ENCODE measurements around the gene CARMIL3.

Gene CARMIL3

DNA sequence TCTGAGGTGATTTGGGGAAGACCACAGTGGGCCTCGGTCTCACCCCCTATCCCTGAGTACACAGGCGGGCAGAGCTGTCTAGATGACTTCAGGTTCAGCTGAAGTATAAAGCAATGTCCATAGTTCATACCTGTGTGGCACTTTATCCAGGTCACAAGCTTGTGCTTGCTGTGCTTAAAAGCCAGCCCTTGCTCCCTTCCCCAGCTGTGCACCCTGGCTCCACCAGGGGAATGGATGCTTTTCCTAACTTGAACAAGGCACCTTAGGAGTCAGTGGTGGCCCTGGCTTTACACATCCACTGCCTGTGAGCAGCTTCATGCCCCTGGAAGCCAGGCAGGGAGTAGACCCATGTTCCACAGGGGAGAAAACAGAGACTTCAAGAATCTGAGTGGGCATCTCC, 5.5 kb downstream of the CARMIL3 start:
- Histone ChIP-seq H3K4me3 (ENCODE audit: low read depth, low read length) (no peak overlapping the region), H3K9ac (ENCODE audit: low read length) (no peak overlapping the region), H3K27me3 (ENCODE audit: control insufficient read depth, insufficient read depth, low read length) (peaks cover 20% of the 10 kb centered on the region; the same call in 1 of the 2 replicates), H3K4me1 (ENCODE audit: control insufficient read depth, insufficient read depth, low read length) (peaks cover 10% of the 10 kb centered on the region; the same call in 1 of the 2 replicates), H3K9me3 (ENCODE audit: control insufficient read depth, insufficient read depth, low read depth, low read length) (no peaks in the 10 kb centered on the region), H3K27ac (ENCODE audit: low read depth, low read length) (no peak overlapping the region), H3K36me3 (ENCODE audit: control insufficient read depth, insufficient read depth, low read length) (no peaks in the 10 kb centered on the region)

DNA sequence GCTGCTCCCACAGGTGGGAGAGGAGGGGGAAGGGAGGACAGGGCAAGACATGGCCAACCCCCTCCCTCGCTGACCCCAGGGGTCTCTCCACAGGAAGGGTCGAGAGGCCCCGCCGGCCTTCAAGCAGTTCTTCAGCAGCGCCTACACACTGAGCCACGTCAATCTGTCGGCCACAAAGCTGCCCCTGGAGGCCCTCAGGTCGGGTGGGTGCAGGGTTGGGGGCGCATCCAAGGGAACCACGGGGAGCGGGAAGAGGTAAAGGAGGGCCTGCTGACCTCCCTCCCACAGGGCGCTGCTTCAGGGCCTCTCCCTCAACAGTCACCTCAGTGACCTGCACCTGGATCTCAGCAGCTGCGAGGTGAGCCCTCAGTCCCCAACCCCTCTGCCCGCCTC, 6.1 kb downstream of the CARMIL3 start:
- H3K27ac ChIP-seq (ENCODE audit: low read depth, low read length) = no peak overlapping the region
- no peaks in the 10 kb centered on the region for H3K9me3 ChIP-seq (ENCODE audit: control insufficient read depth, insufficient read depth, low read depth, low read length)
- H3K27me3 ChIP-seq (ENCODE audit: control insufficient read depth, insufficient read depth, low read length) = peaks cover 16% of the 10 kb centered on the region; the same call in 1 of the 2 replicates
- H3K9ac ChIP-seq (ENCODE audit: low read length) = no peak overlapping the region
- no peaks in the 10 kb centered on the region for H3K36me3 ChIP-seq (ENCODE audit: control insufficient read depth, insufficient read depth, low read length)
- H3K4me3 ChIP-seq (ENCODE audit: low read depth, low read length) = no peak overlapping the region
- H3K4me1 ChIP-seq (ENCODE audit: control insufficient read depth, insufficient read depth, low read length) = peaks cover 6% of the 10 kb centered on the region; the same call in 1 of the 2 replicates

DNA sequence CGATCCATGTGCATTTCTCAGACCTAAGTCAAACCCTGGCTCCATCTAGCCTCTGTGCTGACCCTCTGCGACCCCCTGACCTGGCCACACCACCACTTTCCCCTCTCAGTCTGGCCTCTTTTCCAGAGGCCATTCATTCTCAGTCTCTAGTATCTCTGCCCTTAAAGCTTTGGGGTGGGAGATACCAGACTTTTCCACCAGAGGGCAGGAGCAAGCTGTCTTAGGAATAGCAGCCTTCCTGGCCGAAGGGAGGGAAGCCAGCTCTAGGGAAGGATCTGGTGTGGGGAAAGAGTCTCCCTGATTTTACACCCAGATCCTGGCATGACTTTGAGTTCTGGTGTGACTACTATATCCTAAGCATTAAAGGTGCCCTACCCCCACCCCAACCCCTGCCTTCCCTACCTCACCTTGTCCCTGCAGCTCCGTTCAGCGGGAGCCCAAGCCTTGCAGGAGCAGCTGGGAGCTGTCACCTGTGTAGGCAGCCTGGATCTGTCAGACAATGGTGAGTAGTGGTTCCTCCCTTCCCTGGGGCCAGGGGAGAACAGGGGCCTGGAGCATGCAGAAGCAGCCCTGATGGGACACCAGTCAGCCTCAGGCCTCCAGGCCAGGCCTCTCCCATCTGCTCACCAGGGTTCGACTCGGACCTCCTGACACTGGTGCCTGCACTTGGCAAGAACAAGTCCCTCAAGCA, 6.6 kb downstream of the CARMIL3 start:
- Histone ChIP-seq H3K9me3 (ENCODE audit: control insufficient read depth, insufficient read depth, low read depth, low read length) (no peaks in the 10 kb centered on the region), H3K27ac (ENCODE audit: low read depth, low read length) (no peak overlapping the region), H3K9ac (ENCODE audit: low read length) (no peak overlapping the region), H3K4me3 (ENCODE audit: low read depth, low read length) (no peak overlapping the region), H3K36me3 (ENCODE audit: control insufficient read depth, insufficient read depth, low read length) (no peaks in the 10 kb centered on the region), H3K27me3 (ENCODE audit: control insufficient read depth, insufficient read depth, low read length) (peaks cover 12% of the 10 kb centered on the region; the same call in 1 of the 2 replicates), H3K4me1 (ENCODE audit: control insufficient read depth, insufficient read depth, low read length) (peaks cover 5% of the 10 kb centered on the region; the same call in 1 of the 2 replicates)

DNA sequence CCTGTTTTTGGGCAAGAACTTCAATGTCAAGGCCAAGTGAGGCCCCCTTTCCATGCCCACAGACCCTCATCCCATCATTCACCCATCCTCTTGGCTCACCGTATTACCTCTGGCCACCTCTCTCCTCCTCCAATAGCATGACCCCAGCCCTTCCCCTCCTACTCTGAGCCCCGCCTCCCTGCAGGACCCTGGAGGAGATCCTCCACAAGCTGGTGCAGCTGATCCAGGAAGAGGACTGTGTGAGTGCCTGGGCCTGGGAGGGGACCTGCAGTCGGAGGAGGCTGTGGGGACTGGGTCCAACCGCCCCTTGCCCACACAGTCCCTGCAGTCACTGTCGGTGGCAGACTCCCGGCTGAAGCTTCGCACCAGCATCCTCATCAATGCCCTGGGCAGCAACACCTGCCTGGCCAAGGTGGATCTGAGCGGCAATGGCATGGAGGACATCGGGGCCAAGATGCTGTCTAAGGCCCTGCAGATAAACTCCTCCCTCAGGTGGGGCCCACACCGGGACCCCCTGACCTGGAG, 7.2 kb downstream of the CARMIL3 start:
- Histone ChIP-seq H3K4me1 (ENCODE audit: control insufficient read depth, insufficient read depth, low read length) (peaks cover 5% of the 10 kb centered on the region; the same call in 1 of the 2 replicates), H3K4me3 (ENCODE audit: low read depth, low read length) (no peak overlapping the region), H3K27ac (ENCODE audit: low read depth, low read length) (no peak overlapping the region), H3K9me3 (ENCODE audit: control insufficient read depth, insufficient read depth, low read depth, low read length) (no peaks in the 10 kb centered on the region), H3K36me3 (ENCODE audit: control insufficient read depth, insufficient read depth, low read length) (no peaks in the 10 kb centered on the region), H3K9ac (ENCODE audit: low read length) (no peak overlapping the region), H3K27me3 (ENCODE audit: control insufficient read depth, insufficient read depth, low read length) (peaks cover 8% of the 10 kb centered on the region; the same call in 1 of the 2 replicates)

DNA sequence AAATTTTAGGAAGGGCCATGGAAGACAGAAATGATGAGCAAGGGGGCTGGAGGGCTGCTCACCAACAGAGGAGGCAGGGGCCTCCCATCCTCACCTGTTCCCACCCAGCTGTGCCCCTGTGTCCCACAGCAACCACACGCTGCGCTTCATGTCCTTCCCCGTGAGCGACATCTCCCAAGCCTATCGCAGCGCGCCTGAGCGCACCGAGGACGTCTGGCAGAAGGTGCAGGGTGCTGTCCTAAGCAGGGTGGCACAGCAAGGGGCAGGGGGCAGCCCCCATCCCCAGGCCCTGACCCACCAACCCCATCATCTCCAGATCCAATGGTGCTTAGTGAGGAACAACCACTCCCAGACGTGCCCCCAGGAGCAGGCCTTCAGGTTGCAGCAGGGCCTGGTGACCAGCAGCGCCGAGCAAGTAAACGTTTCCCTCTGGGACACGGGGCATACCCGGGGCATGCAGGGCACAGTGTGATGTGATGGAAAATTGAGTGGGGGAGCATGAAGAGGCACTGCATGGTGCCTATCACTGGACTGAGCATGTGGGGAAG, 8.1 kb downstream of the CARMIL3 start:
- peaks cover 5% of the 10 kb centered on the region; the same call in 1 of the 2 replicates for H3K4me1 ChIP-seq (ENCODE audit: control insufficient read depth, insufficient read depth, low read length)

DNA sequence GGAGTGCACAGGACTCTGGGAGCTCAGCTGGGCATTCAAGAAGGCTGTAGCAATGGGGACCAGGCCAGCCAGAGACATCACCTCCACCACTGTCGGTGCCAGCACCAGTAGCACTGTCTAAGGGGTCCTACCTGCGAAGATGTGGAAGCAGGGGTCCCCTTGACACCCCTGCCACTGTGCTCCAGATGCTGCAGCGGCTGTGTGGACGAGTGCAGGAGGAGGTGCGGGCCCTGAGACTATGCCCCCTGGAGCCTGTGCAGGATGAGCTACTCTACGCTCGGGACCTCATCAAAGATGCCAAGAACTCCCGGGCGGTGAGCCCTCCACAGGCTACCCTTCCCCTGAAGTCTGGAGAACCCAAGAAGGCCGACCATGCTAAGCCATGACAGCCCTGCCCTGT, 8.6 kb downstream of the CARMIL3 start:
- Histone ChIP-seq H3K27ac (ENCODE audit: low read depth, low read length) (no peak overlapping the region), H3K9ac (ENCODE audit: low read length) (no peak overlapping the region), H3K4me3 (ENCODE audit: low read depth, low read length) (no peak overlapping the region), H3K36me3 (ENCODE audit: control insufficient read depth, insufficient read depth, low read length) (no peaks in the 10 kb centered on the region), H3K27me3 (ENCODE audit: control insufficient read depth, insufficient read depth, low read length) (no peaks in the 10 kb centered on the region), H3K9me3 (ENCODE audit: control insufficient read depth, insufficient read depth, low read depth, low read length) (no peaks in the 10 kb centered on the region), H3K4me1 (ENCODE audit: control insufficient read depth, insufficient read depth, low read length) (peaks cover 5% of the 10 kb centered on the region; the same call in 1 of the 2 replicates)

More for the DNA sequence above, 8.1 kb downstream of the CARMIL3 start:
- Histone ChIP-seq H3K27me3 (ENCODE audit: control insufficient read depth, insufficient read depth, low read length) (peaks cover 3% of the 10 kb centered on the region; the same call in 1 of the 2 replicates), H3K9me3 (ENCODE audit: control insufficient read depth, insufficient read depth, low read depth, low read length) (no peaks in the 10 kb centered on the region), H3K9ac (ENCODE audit: low read length) (no peak overlapping the region), H3K27ac (ENCODE audit: low read depth, low read length) (no peak overlapping the region), H3K4me3 (ENCODE audit: low read depth, low read length) (no peak overlapping the region), H3K36me3 (ENCODE audit: control insufficient read depth, insufficient read depth, low read length) (no peaks in the 10 kb centered on the region)

DNA sequence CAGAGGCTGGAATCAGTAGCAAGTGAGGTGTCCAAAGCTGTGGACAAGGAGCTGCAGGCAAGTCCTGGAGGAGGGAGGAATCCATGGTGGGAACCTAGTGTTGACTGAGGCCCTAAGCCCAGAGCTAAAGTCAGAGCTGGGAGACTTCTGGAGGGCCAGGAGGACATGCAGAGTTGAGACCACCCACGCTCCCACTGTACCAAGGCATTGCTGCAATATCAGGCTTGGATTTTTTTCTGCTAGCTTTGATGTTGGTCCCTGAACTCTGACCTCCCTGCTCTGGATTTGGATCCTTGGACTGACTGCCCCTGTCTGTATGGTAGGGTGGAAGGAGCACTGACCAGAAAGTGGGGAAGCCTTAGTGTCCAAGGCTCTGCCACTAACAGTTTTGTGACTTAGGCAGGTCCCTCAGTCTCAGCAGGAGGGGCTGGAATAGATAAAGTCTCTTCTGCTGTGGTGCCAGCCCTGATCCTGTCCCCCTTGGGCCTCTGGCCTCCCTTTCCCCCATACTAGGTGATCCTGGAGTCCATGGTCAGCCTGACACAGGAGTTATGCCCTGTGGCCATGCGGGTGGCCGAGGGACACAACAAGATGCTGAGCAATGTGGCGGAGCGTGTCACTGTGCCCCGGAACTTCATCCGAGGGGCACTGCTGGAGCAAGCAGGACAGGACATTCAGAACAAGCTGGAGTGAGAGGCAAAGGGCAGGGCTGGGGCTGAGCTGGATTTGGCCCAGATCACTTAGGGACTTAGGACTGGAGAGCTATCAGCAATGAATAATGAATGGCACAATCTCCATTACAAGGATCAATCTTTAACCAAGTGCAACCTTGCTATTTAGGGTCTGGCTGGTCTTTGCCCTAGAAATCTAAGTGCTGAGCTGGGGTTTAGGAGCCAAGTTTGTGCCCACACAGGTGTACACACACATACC, 9.4 kb downstream of the CARMIL3 start:
- no peaks in the 10 kb centered on the region for H3K27me3 ChIP-seq (ENCODE audit: control insufficient read depth, insufficient read depth, low read length)

DNA sequence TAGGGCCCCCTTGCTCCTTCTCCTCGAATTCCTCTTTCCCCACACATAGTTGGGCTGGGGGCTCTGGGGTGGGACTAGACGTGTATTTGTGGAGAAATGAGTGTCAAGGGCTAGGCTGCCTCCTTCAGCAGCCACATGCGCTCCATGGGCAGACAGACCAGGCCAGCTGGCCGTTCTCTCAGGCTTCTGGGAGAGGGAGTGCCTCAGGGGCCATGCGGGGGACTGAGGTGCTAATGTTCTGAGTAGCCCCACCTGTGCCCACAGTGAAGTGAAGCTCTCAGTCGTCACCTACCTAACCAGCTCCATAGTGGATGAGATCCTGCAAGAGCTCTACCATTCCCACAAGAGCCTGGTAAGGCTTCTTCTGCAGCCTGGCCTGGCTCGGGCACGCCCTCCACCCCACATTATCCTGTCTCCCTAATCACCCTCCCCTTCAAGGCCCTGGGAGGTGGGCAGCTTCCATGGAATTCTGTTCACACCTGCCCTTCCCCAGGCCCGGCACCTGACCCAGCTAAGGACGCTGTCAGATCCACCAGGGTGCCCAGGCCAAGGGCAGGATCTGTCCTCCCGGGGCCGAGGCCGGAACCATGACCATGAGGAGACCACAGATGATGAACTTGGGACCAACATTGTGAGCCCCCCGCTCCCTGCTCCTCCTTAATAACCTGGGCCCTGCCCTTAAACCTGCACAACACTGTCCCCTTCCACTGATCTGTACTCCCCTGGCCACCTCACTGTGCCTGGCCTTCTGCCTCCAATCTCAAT, 10.6 kb downstream of the CARMIL3 start:
- Histone ChIP-seq H3K4me1 (ENCODE audit: control insufficient read depth, insufficient read depth, low read length) (peaks cover 5% of the 10 kb centered on the region; the same call in 1 of the 2 replicates), H3K27ac (ENCODE audit: low read depth, low read length) (no peak overlapping the region), H3K27me3 (ENCODE audit: control insufficient read depth, insufficient read depth, low read length) (no peaks in the 10 kb centered on the region), H3K36me3 (ENCODE audit: control insufficient read depth, insufficient read depth, low read length) (no peaks in the 10 kb centered on the region), H3K9ac (ENCODE audit: low read length) (no peak overlapping the region), H3K9me3 (ENCODE audit: control insufficient read depth, insufficient read depth, low read depth, low read length) (no peaks in the 10 kb centered on the region), H3K4me3 (ENCODE audit: low read depth, low read length) (no peak overlapping the region)

More for the DNA sequence above, 9.4 kb downstream of the CARMIL3 start:
- no peaks in the 10 kb centered on the region for H3K36me3 ChIP-seq (ENCODE audit: control insufficient read depth, insufficient read depth, low read length)
- no peak overlapping the region for H3K4me3 ChIP-seq (ENCODE audit: low read depth, low read length)
- H3K9me3 ChIP-seq (ENCODE audit: control insufficient read depth, insufficient read depth, low read depth, low read length) = no peaks in the 10 kb centered on the region
- H3K9ac ChIP-seq (ENCODE audit: low read length) = no peak overlapping the region
- peaks cover 5% of the 10 kb centered on the region; the same call in 1 of the 2 replicates for H3K4me1 ChIP-seq (ENCODE audit: control insufficient read depth, insufficient read depth, low read length)
- no peak overlapping the region for H3K27ac ChIP-seq (ENCODE audit: low read depth, low read length)

DNA sequence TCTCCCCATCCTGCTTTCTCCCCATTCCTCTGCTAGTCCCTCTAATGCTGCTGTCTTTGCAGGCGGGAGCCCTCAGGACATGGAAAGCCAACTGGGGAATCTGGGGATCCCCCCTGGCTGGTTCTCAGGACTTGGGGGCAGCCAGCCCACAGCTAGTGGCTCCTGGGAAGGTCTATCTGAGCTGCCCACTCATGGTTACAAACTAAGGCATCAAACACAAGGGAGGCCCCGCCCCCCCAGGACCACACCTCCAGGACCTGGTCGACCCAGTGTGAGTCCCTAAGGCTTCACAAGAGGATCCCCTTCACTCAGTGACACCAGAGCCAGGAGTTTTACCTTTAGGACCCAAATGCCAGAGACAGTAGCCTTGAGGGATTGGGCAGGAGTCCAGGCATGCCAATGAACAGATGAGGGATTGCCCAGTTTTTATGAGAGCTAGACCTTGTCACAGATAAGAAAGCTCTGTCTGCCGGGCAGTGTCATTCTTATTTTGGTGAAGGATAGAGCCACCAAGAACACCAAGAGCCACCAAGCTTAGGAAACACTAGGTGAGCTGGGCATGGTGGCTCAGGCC, 11.5 kb downstream of the CARMIL3 start:
- H3K9ac ChIP-seq (ENCODE audit: low read length) = no peak overlapping the region
- peaks cover 5% of the 10 kb centered on the region; the same call in 1 of the 2 replicates for H3K4me1 ChIP-seq (ENCODE audit: control insufficient read depth, insufficient read depth, low read length)
- no peaks in the 10 kb centered on the region for H3K27me3 ChIP-seq (ENCODE audit: control insufficient read depth, insufficient read depth, low read length)
- no peaks in the 10 kb centered on the region for H3K36me3 ChIP-seq (ENCODE audit: control insufficient read depth, insufficient read depth, low read length)
- H3K9me3 ChIP-seq (ENCODE audit: control insufficient read depth, insufficient read depth, low read depth, low read length) = no peaks in the 10 kb centered on the region
- H3K4me3 ChIP-seq (ENCODE audit: low read depth, low read length) = no peak overlapping the region
- H3K27ac ChIP-seq (ENCODE audit: low read depth, low read length) = no peak overlapping the region
